Cardiac atrium fibroblast (primary cell): ENCODE results near the gene ABHD1. TPM values are rescaled to one million over a fixed set of nuclear protein-coding genes. Genes with fewer than 3 reads are reported as not detected.

Experiments used
- total RNA-seq: library from RNA; depleted of rRNA; stranded (reverse); fragments of >200 nt; gene quantifications from 2 replicates; pipeline ENCODE4 v1.2.3, GENCODE V29; 2015

Gene ABHD1
- total RNA-seq, result not detected in 2 replicates

GRCh38 chr2:27123302-27124150 is at the start of gene ABHD1:
TSS of gene ABHD1 (plus strand) at chr2:27123815. CDS start at chr2:27123949, 134 bp downstream.

GRCh38 chr2:27078267-27079194 is 45.1 kb upstream of the ABHD1 start, which contains the start of gene EMILIN1:
TSS of gene EMILIN1 (plus strand) at chr2:27078615. CDS start at chr2:27079066, 451 bp downstream.

DNA sequence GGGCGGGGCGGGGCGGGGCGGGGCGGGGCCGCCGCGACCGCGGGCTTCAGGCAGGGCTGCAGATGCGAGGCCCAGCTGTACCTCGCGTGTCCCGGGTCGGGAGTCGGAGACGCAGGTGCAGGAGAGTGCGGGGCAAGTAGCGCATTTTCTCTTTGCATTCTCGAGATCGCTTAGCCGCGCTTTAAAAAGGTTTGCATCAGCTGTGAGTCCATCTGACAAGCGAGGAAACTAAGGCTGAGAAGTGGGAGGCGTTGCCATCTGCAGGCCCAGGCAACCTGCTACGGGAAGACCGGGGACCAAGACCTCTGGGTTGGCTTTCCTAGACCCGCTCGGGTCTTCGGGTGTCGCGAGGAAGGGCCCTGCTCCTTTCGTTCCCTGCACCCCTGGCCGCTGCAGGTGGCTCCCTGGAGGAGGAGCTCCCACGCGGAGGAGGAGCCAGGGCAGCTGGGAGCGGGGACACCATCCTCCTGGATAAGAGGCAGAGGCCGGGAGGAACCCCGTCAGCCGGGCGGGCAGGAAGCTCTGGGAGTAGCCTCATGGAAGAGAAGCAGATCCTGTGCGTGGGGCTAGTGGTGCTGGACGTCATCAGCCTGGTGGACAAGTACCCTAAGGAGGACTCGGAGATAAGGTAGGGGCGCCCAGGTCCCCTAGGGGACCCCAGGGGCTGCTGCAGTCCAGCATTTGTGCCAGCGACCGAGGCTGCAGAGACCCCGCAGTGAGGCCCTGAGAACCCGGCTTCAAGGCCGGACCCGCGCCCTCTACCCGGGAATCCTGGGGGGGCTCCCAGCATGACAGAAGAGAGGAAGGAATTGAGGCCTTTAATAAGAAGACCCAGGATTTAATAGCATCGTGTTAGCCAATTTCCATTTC is 36.7 kb upstream of the ABHD1 start, which contains the start of gene KHK:
KHK (plus strand) TSS at position 49 of the 870 bp plus-strand sequence; CDS start at position 537, 488 bp downstream.

DNA sequence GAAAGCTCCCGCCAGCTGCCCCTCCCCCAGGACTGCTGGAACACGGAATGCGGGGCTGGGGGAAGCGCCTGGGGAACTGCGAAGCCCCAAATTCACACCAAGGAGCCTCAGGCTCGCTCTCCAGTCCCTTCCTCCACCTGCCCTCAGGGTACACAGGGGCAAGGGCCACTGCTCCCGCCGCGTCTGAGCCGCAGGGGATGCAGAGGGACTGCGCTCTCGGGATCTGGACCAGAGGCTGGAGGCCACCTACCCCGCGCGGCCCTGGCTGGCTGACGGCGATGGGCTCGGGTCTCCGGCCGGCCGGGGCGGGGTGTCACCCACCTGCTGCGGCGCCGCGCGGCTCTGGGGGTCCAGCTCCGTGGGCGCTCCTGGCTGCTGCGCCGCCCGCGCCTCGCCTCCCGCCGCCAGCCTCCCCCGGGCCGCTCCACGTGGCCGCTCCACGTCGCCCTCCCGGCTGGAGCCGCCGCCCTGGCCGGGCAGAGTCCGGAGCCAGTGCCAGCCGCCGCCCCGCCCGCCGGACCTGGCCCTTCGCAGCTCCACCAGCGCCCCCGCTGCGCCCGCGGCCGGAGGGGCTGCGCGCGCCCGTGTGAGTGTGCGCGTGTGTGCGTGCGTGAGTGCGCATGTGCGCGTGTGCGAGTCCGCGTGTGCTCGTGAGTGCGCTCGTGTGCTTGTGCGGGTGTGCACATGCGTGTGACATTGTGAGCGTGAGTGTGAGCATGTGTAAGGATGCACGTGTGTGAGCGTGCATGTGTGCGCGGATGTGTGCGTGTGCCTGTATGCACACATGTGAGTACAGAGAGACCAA is 4.9 kb upstream of the ABHD1 start, which contains the start of gene CGREF1:
CGREF1 (minus strand) TSS at position 604 of the 805 bp plus-strand sequence. CDS start 14,762 bp downstream, outside the sequence.

DNA sequence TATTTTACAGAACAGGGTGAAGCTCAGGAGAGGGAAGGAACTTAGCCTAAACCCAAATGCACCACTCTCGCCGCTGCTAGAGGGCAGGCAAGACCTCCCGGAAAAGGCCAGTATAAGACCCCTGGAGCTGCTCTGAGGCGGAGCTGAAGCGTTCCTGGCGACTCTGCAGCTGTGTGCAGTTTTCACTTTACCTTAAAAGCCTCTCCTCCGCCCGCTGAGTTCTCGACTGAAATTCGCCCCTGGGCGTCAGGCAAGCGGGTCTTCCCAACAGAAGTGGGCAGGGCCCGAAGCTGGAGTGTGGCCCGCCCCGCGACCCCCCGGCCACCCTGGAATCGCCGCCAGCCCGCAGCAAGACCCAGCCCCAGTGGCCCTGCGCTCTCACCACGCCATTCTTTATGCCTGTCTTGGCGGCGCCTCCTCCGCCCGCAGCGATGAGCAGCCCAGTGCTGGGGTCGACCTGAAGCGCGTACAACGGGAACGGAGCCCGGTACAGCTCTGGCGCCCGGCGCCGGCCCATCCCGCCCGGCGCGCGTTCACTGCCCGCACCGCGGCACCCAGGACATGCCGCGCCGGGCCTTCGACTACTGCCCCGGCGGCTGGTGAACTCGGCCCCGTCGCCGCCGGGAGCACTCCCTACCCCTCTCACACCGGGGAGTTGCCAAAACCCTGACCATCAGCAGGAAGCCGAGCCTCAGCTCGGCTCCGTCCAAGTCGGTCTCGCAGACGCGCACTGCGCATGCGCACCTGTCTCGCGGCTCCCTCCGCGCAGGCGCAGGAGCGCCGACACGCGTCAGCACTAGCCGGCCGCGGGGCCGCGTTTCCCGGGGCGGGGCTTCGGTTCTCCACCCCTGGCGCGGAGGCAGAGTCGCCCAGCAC is 10.5 kb downstream of the ABHD1 start, which contains the start of gene PREB:
PREB (minus strand) TSS at position 732 of the 876 bp plus-strand sequence; CDS start at position 517, 215 bp downstream.

DNA sequence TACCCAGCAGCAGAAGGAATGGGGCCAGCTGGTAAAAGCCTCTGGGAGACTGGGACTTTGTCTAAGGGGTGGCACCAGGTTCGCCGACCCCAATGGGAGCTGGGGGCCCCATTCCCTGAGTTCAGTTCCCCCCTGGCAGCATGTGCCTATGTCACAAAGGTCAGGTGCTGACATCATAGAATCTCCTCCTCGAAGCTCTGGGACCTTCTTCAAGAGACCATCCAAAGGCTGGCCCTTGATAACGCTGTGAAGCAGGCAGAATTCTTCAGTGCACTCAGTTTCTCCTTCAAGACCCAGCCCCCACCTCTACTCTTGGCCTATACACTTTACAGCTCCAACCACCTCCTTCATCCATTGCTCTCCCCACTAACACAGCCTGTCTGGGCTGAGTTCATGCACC is 15.7 kb downstream of the ABHD1 start, which contains the start of gene PRR30:
PRR30 (minus strand) TSS at position 101 of the 400 bp plus-strand sequence. CDS start 1,081 bp downstream, outside the sequence.

DNA sequence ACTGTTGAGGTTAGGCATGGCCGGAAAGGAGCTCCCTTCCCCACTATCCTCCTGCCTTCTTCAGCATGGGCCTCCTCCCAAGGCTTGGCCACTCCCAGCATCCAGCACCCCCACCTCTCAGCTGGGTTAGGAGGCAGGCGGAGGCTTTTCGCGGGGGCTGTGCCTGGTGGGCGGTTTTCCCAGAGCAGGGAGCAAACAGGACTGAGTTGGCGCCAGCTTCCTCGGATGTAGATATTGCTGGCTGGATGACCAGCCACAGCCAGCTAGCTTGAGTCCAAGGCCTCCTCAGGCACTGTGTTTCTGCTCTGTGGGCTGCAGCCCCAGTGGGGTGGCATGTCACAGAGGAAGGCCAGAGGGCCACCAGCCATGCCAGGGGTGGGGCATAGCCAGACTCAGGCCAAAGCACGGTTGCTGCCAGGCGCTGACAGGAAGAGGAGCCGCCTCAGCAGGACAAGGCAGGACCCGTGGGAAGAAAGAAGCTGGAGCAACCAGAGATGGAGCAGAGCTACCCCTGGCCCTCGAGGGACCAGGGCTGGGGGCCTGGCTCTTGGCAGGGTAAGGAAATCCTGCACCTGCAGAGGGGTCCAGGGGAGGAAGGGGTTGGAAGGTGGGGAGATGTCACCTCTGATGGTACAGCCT is 25.3 kb downstream of the ABHD1 start, which contains the start of gene TCF23:
TCF23 (plus strand) TSS at position 204 of the 639 bp plus-strand sequence; CDS start at position 334, 130 bp downstream.

Other genes with a start within 250 kb of the ABHD1 start
- gene MAPRE3, start 153.2 kb upstream of the ABHD1 start, total RNA-seq, result 3.1 and 6.0 TPM in 2 replicates
- 43.7 and 46.0 TPM in 2 replicates for gene TMEM214, start 90.8 kb upstream of the ABHD1 start, total RNA-seq
- gene AGBL5, start 72.1 kb upstream of the ABHD1 start, total RNA-seq, result 12.6 and 14.9 TPM in 2 replicates
- gene OST4, start 52.2 kb upstream of the ABHD1 start, total RNA-seq, result 558 and 652 TPM in 2 replicates
- gene EMILIN1, start 45.2 kb upstream of the ABHD1 start, total RNA-seq, result 273 and 388 TPM in 2 replicates
- gene KHK, start 37.0 kb upstream of the ABHD1 start, total RNA-seq, result 1.3 TPM in 1 of 2 replicates, not detected in the other
- gene CGREF1, start 4.7 kb upstream of the ABHD1 start, total RNA-seq, result 11.6 and 28.2 TPM in 2 replicates
- gene PREB, start 10.8 kb downstream of the ABHD1 start, total RNA-seq, result 65.2 and 72.1 TPM in 2 replicates
- not detected in 2 replicates for gene PRR30, start 15.6 kb downstream of the ABHD1 start, total RNA-seq
- under 0.01 TPM in 1 of 2 replicates, not detected in the other for gene TCF23, start 25.2 kb downstream of the ABHD1 start, total RNA-seq
- 148 and 204 TPM in 2 replicates for gene ATRAID, start 88.2 kb downstream of the ABHD1 start, total RNA-seq
- gene SLC5A6, start 88.5 kb downstream of the ABHD1 start, total RNA-seq, result 7.6 and 13.0 TPM in 2 replicates
- gene CAD, start 93.6 kb downstream of the ABHD1 start, total RNA-seq, result 22.9 and 29.3 TPM in 2 replicates
- not detected in 2 replicates for gene SLC30A3, start 139.2 kb downstream of the ABHD1 start, total RNA-seq
- not detected in 2 replicates for gene DNAJC5G, start 151.6 kb downstream of the ABHD1 start, total RNA-seq
- not detected in 2 replicates for gene TRIM54, start 158.6 kb downstream of the ABHD1 start, total RNA-seq
- 1.3 and 4.5 TPM in 2 replicates for gene UCN, start 184.6 kb downstream of the ABHD1 start, total RNA-seq
- gene MPV17, start 199.3 kb downstream of the ABHD1 start, total RNA-seq, result 69.1 and 102 TPM in 2 replicates
- gene GTF3C2, start 232.9 kb downstream of the ABHD1 start, total RNA-seq, result 31.6 and 44.4 TPM in 2 replicates
- gene EIF2B4, start 246.5 kb downstream of the ABHD1 start, total RNA-seq, result 29.2 and 31.3 TPM in 2 replicates
- gene SNX17, start 246.8 kb downstream of the ABHD1 start, total RNA-seq, result 148 and 159 TPM in 2 replicates